Stimulated activated CD4-positive, alpha-beta T cell treated with anti-CD3 and anti-CD28 coated beads, Interleukin-12 subunit alpha, Interleukin-12 subunit beta, amount 100 ng/mL, for 48 hours (primary cell): ENCODE data around the gene SPARCL1.
A peak's percentile ranks its signal among the peaks of the same experiment; 100 is the strongest.
"Not testable (repeated sequence)": the region's sequence is repeated elsewhere in the genome, so short reads cannot be mapped to it uniquely, and the experiment has no call there.

Source experiments
- DNase-seq, 3 donors: peaks; one replicate each; pipeline ENCODE4 v3.0.0-alpha.2; 2020; ENCODE audit warnings: low read depth in 2 of 3, low spot score in 1 of 3

SPARCL1 gene

GRCh38 chr4:87529187-87529586 lies at the start of gene SPARCL1:
SPARCL1 (minus strand) TSS chr4:87529376; CDS start chr4:87499574, 29,802 bp downstream.
- no peak for DNase-seq

- no peak for DNase-seq
Measured at GRCh38 chr4:87575983-87576382, 46.8 kb upstream of the SPARCL1 start.

- no peak for DNase-seq
Measured at GRCh38 chr4:87575408-87575807, 46.2 kb upstream of the SPARCL1 start.

GRCh38 chr4:87574996-87575395 lies 45.8 kb upstream of the SPARCL1 start:
- DNase-seq, result no peak

- not testable (repeated sequence) for DNase-seq
Measured at GRCh38 chr4:87574376-87574775, 45.2 kb upstream of the SPARCL1 start.

GRCh38 chr4:87570290-87570805 lies 41.2 kb upstream of the SPARCL1 start:
- DNase-seq, result no peak

GRCh38 chr4:87567191-87567590 lies 38.0 kb upstream of the SPARCL1 start:
- no peak for DNase-seq

GRCh38 chr4:87566276-87566675 lies 37.1 kb upstream of the SPARCL1 start:
- no peak for DNase-seq

GRCh38 chr4:87565746-87566145 lies 36.6 kb upstream of the SPARCL1 start:
- no peak for DNase-seq

- no peak for DNase-seq
Measured at GRCh38 chr4:87560802-87561201, 31.6 kb upstream of the SPARCL1 start.

- DNase-seq, result peak; percentile 15 to 39 (median 26)
Measured at GRCh38 chr4:87559090-87559837, 30.1 kb upstream of the SPARCL1 start.

- DNase-seq, result no peak
Measured at GRCh38 chr4:87557348-87557747, 28.2 kb upstream of the SPARCL1 start.

GRCh38 chr4:87555773-87556619 lies 26.8 kb upstream of the SPARCL1 start:
- no peak for DNase-seq

GRCh38 chr4:87553182-87553581 lies 24.0 kb upstream of the SPARCL1 start:
- no peak for DNase-seq

- DNase-seq, result no peak
Measured at GRCh38 chr4:87551361-87551760, 22.2 kb upstream of the SPARCL1 start.

GRCh38 chr4:87547016-87547708 lies 18.0 kb upstream of the SPARCL1 start:
- no peak for DNase-seq

- no peak for DNase-seq
Measured at GRCh38 chr4:87545052-87545451, 15.9 kb upstream of the SPARCL1 start.

- no peak for DNase-seq
Measured at GRCh38 chr4:87543835-87544461, 14.8 kb upstream of the SPARCL1 start.

- no peak for DNase-seq
Measured at GRCh38 chr4:87542734-87543312, 13.6 kb upstream of the SPARCL1 start.

GRCh38 chr4:87541956-87542709 lies 13.0 kb upstream of the SPARCL1 start:
- DNase-seq, result no peak
